IMR-90 (cell line): ENCODE results near the gene RBPJ.

Experiments used
- CEBPB ChIP-seq: IDR thresholded peaks from 2 replicates; pipeline ENCODE4 v1.6.1; 2012; ENCODE audit warnings: low read depth, low read length, improper control_type of control experiment
- CHD1 ChIP-seq: IDR thresholded peaks from 2 replicates; pipeline ENCODE4 v1.6.1; 2012; ENCODE audit warnings: low read depth, low read length, improper control_type of control experiment
- CTCF ChIP-seq: conservative IDR thresholded peaks from 2 replicates; pipeline ENCODE4 v1.5.1; 2012; ENCODE audit warnings: mild to moderate bottlenecking, low read depth, low read length, improper control_type of control experiment
- POLR2A ChIP-seq: IDR thresholded peaks from 2 replicates; pipeline ENCODE4 v1.6.1; 2012; ENCODE audit warnings: mild to moderate bottlenecking, low read depth, low read length
- RCOR1 ChIP-seq: IDR thresholded peaks from 2 replicates; pipeline ENCODE4 v1.6.1; 2012; ENCODE audit warnings: mild to moderate bottlenecking, low read length, improper control_type of control experiment; ENCODE audit not compliant: insufficient replicate concordance

- TF ChIP-seq CEBPB (no peak), CHD1 (no peak), CTCF (no peak), RCOR1 (no peak), POLR2A (no peak)
Measured at GRCh38 chr4:26330946-26331345, 10.1 kb downstream of the RBPJ start.
